NB4 (cell line): Measurements from ENCODE around the gene SEL1L2.

Experiments
- POLR2A ChIP-seq: IDR thresholded peaks from 2 replicates; pipeline ENCODE4 v1.6.1; 2011; ENCODE audit warnings: mild to moderate bottlenecking; ENCODE audit not compliant: insufficient read length; ENCODE audit errors: extremely low read depth
- TF ChIP-seq, protein P1 (sequence below): IDR thresholded peaks from one replicate; pipeline ENCODE4 v1.5.1; 2012; ENCODE audit warnings: low read depth, low read length
- TF ChIP-seq, protein P2 (sequence below): IDR thresholded peaks from 2 replicates; pipeline ENCODE4 v1.6.1; 2011; ENCODE audit warnings: low read depth, low read length

DNA sequence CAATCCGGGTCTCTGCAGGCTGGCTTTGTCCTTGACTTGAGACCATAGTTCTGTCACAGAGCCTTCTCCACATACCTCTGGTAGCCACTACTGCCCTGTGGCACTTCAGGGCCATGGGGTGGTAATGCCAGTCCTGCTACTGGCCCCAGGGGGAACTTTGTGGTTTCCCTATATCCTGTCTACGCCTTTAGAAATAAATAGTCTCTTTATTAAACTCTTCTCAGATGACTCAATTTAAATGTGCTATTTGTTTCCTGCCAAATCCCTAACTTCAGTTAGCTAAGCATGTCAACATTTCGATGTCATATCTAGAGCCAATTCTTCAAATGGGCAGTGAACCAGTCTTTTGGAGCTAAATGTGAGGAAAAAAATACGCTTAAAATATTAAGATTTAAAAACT lies 60.1 kb downstream of the SEL1L2 start:
- TF ChIP-seq, protein P1, sequence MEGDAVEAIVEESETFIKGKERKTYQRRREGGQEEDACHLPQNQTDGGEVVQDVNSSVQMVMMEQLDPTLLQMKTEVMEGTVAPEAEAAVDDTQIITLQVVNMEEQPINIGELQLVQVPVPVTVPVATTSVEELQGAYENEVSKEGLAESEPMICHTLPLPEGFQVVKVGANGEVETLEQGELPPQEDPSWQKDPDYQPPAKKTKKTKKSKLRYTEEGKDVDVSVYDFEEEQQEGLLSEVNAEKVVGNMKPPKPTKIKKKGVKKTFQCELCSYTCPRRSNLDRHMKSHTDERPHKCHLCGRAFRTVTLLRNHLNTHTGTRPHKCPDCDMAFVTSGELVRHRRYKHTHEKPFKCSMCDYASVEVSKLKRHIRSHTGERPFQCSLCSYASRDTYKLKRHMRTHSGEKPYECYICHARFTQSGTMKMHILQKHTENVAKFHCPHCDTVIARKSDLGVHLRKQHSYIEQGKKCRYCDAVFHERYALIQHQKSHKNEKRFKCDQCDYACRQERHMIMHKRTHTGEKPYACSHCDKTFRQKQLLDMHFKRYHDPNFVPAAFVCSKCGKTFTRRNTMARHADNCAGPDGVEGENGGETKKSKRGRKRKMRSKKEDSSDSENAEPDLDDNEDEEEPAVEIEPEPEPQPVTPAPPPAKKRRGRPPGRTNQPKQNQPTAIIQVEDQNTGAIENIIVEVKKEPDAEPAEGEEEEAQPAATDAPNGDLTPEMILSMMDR: no peak
- TF ChIP-seq POLR2A: no peak
- TF ChIP-seq, protein P2, sequence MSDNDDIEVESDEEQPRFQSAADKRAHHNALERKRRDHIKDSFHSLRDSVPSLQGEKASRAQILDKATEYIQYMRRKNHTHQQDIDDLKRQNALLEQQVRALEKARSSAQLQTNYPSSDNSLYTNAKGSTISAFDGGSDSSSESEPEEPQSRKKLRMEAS: no peak
